GM12878 (cell line): Measurements from ENCODE around the gene DDX55. TPM values are rescaled to one million over a fixed set of nuclear protein-coding genes. Genes with fewer than 3 reads are reported as not detected.

Experiments used
- CBFB ChIP-seq: IDR thresholded peaks from 2 replicates; pipeline ENCODE4 v1.6.1; 2016; ENCODE audit warnings: antibody characterized with exemption, low read depth
- GATAD2B ChIP-seq: fragments of 450-650 bp; conservative IDR thresholded peaks from 2 replicates; pipeline ENCODE4 v1.6.1; 2017; ENCODE audit warnings: low read depth, mild to moderate bottlenecking, moderate library complexity
- IKZF2 ChIP-seq, 2 experiments: fragments of 450-650 bp; IDR thresholded peaks; 2 replicates each; pipeline ENCODE4 v1.6.1; 2017; ENCODE audit warnings: mild to moderate bottlenecking in 2 of 2, moderate library complexity in 2 of 2
- MEF2B ChIP-seq: fragments of 450-650 bp; IDR thresholded peaks from 2 replicates; pipeline ENCODE4 v1.6.1; 2018; ENCODE audit warnings: mild to moderate bottlenecking, moderate library complexity; ENCODE audit not compliant: partially characterized antibody, poor library complexity, severe bottlenecking
- PAX5 ChIP-seq: IDR thresholded peaks from 2 replicates; pipeline ENCODE4 v1.6.1; 2011; ENCODE audit warnings: low read depth, low read length, borderline replicate concordance
- POU2F2 ChIP-seq: IDR thresholded peaks from 3 replicates; pipeline ENCODE4 v1.6.1; 2011; ENCODE audit warnings: low read depth, mild to moderate bottlenecking, low read length, borderline replicate concordance
- RCOR1 ChIP-seq: conservative IDR thresholded peaks from 2 replicates; pipeline ENCODE4 v1.6.1; 2012; ENCODE audit warnings: low read depth, low read length, improper control_type of control experiment
- RUNX3 ChIP-seq: IDR thresholded peaks from 2 replicates; pipeline ENCODE4 v1.6.1; 2012; ENCODE audit warnings: low read length, inconsistent platforms
- YY1 ChIP-seq: IDR thresholded peaks from 2 replicates; pipeline ENCODE4 v1.6.1; 2011; ENCODE audit warnings: low read depth, mild to moderate bottlenecking, low read length
- ZBED1 ChIP-seq: IDR thresholded peaks from 2 replicates; pipeline ENCODE4 v1.6.1; 2016; ENCODE audit warnings: borderline replicate concordance
- ZNF217 ChIP-seq: fragments of 450-650 bp; IDR thresholded peaks from 2 replicates; pipeline ENCODE4 v1.6.1; 2017; ENCODE audit warnings: antibody characterized with exemption, mild to moderate bottlenecking
- ZNF622 ChIP-seq: fragments of 450-650 bp; IDR thresholded peaks from 2 replicates; pipeline ENCODE4 v1.6.1; 2017; ENCODE audit warnings: mild to moderate bottlenecking, inconsistent platforms
- polyA plus RNA-seq, 11 experiments: library from polyadenylated mRNA; depleted of rRNA in 4 of 11; unstranded in 6 of 11; stranded (reverse) in 5 of 11; fragments of >200 nt; fragmentation: Nextera tagmentation in 4 of 11; fragmentation: Illumina TruSeq in 1 of 11; extraction: Ambion mirVana in 4 of 11; extraction: Trizol in 1 of 11; gene quantifications; 1 replicate in 1 of 11; 2 replicates in 10 of 11; pipeline versions ENCODE4 v1.2.1 to v1.2.3, GENCODE V29; 2011 to 2016; ENCODE audit warnings: inconsistent platforms in 2 of 11, missing spikeins in 2 of 11, low read depth in 1 of 11
- total RNA-seq, 4 experiments: library from RNA; depleted of rRNA in 3 of 4; stranded (reverse); fragments of >200 nt in 3 of 4; fragmentation: Illumina TruSeq in 1 of 4; extraction: Trizol in 1 of 4; gene quantifications; 2 replicates each; pipeline versions ENCODE4 v1.2.1 to v1.2.3, GENCODE V29; 2013 to 2021
- TF ChIP-seq, protein P1 (sequence below): fragments of 450-650 bp; IDR thresholded peaks from 2 replicates; pipeline ENCODE4 v1.6.1; 2017; ENCODE audit warnings: mild to moderate bottlenecking, low read depth, inconsistent platforms; ENCODE audit not compliant: poor library complexity, severe bottlenecking
- TF ChIP-seq, protein P2 (sequence below): fragments of 450-650 bp; IDR thresholded peaks from 2 replicates; pipeline ENCODE4 v1.6.1; 2017; ENCODE audit warnings: mild to moderate bottlenecking, moderate library complexity

DDX55 gene
- total and polyA plus RNA-seq, 10 of the 15 experiments (the other 5 are each of a cell fraction or from before 2014, with no cell fraction given) = 4.5 to 42.4 (median 33.4) TPM

DNA sequence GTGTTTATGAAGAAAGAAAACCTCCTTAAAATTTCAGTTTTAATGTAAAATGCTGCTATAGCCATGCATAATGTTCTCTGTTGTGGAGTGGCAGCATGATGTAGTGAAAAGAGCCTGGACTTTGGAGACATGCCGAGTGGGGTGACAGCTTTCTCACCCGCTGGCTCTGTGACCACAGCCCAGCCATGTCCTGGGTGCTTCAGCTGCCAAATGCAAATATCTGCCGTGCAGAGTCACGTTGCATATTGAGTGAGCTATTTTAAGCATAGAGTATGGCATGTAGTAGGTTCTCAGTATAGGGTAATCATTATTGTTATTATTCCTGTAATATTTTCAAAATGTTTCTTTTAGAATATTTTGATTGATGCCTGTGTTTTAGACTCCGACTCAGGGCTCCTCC, 53.5 kb downstream of the DDX55 start (continued):
- peak; percentile 46; the same call in 1 of the 2 replicates for TF ChIP-seq PAX5
- no peak for TF ChIP-seq ZNF217
- no peak for TF ChIP-seq ZBED1
- TF ChIP-seq ZNF622 = no peak
- peak; percentile 42; the same call in 1 of the 2 replicates for TF ChIP-seq CBFB
- TF ChIP-seq IKZF2 (IDR thresholded peaks at IDR 0.05) = peak in 1 of 2 experiments; percentile 21; a peak in 2 of 4 replicates
- peak; percentile 78 for TF ChIP-seq MEF2B
- 0 out of 2 replicates have a peak, but pooled peaks have one; percentile 13 for TF ChIP-seq YY1
- TF ChIP-seq POU2F2 = peak; percentile 99
- TF ChIP-seq, protein P1, sequence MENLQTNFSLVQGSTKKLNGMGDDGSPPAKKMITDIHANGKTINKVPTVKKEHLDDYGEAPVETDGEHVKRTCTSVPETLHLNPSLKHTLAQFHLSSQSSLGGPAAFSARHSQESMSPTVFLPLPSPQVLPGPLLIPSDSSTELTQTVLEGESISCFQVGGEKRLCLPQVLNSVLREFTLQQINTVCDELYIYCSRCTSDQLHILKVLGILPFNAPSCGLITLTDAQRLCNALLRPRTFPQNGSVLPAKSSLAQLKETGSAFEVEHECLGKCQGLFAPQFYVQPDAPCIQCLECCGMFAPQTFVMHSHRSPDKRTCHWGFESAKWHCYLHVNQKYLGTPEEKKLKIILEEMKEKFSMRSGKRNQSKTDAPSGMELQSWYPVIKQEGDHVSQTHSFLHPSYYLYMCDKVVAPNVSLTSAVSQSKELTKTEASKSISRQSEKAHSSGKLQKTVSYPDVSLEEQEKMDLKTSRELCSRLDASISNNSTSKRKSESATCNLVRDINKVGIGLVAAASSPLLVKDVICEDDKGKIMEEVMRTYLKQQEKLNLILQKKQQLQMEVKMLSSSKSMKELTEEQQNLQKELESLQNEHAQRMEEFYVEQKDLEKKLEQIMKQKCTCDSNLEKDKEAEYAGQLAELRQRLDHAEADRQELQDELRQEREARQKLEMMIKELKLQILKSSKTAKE = peak; percentile 34
- no peak for TF ChIP-seq RCOR1
- TF ChIP-seq GATAD2B = no peak
- TF ChIP-seq RUNX3 = peak; percentile 78
- TF ChIP-seq, protein P2, sequence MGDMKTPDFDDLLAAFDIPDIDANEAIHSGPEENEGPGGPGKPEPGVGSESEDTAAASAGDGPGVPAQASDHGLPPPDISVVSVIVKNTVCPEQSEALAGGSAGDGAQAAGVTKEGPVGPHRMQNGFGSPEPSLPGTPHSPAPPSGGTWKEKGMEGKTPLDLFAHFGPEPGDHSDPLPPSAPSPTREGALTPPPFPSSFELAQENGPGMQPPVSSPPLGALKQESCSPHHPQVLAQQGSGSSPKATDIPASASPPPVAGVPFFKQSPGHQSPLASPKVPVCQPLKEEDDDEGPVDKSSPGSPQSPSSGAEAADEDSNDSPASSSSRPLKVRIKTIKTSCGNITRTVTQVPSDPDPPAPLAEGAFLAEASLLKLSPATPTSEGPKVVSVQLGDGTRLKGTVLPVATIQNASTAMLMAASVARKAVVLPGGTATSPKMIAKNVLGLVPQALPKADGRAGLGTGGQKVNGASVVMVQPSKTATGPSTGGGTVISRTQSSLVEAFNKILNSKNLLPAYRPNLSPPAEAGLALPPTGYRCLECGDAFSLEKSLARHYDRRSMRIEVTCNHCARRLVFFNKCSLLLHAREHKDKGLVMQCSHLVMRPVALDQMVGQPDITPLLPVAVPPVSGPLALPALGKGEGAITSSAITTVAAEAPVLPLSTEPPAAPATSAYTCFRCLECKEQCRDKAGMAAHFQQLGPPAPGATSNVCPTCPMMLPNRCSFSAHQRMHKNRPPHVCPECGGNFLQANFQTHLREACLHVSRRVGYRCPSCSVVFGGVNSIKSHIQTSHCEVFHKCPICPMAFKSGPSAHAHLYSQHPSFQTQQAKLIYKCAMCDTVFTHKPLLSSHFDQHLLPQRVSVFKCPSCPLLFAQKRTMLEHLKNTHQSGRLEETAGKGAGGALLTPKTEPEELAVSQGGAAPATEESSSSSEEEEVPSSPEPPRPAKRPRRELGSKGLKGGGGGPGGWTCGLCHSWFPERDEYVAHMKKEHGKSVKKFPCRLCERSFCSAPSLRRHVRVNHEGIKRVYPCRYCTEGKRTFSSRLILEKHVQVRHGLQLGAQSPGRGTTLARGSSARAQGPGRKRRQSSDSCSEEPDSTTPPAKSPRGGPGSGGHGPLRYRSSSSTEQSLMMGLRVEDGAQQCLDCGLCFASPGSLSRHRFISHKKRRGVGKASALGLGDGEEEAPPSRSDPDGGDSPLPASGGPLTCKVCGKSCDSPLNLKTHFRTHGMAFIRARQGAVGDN = no peak
- TF ChIP-seq, all 136 proteins: peak for 22
